Chondrocyte (in vitro differentiated cells): ENCODE data around the gene RAX2. TPM values are rescaled to one million over a fixed set of nuclear protein-coding genes. Genes with fewer than 3 reads are reported as not detected.

ENCODE experiments used
- DNase-seq: peaks from one replicate; pipeline ENCODE4 v3.0.0; 2021; ENCODE audit warnings: mixed read lengths, low spot score
- H3K27ac Mint-ChIP-seq: one replicate; pipeline ENCODE4 v1.8.0; 2021; ENCODE audit warnings: mild to moderate bottlenecking, moderate library complexity, mixed read lengths; ENCODE audit not compliant: unreplicated experiment
- H3K27me3 Mint-ChIP-seq: 2 replicates; pipeline ENCODE4 v1.8.0; 2021; ENCODE audit warnings: low read depth, mixed read lengths
- H3K36me3 Mint-ChIP-seq: 2 replicates; pipeline ENCODE4 v1.8.0; 2021; ENCODE audit warnings: low read depth, mixed read lengths
- H3K4me1 Mint-ChIP-seq: 2 replicates; pipeline ENCODE4 v1.8.0; 2021; ENCODE audit warnings: low read depth, mild to moderate bottlenecking, mixed read lengths
- H3K4me3 Mint-ChIP-seq: one replicate; pipeline ENCODE4 v1.8.0; 2021; ENCODE audit warnings: mild to moderate bottlenecking, moderate library complexity, mixed read lengths; ENCODE audit not compliant: unreplicated experiment
- H3K9me3 Mint-ChIP-seq: 2 replicates; pipeline ENCODE4 v1.8.0; 2021; ENCODE audit warnings: low read depth, mixed read lengths
- CTCF ChIP-seq: fragments of 200-600 bp; sonication (generic); IDR thresholded peaks from 2 replicates; pipeline ENCODE4 v1.5.0; 2021; ENCODE audit warnings: antibody characterized with exemption, mild to moderate bottlenecking, moderate library complexity
- total RNA-seq: library from RNA; stranded (reverse); gene quantifications from 3 replicates; pipeline ENCODE4 v1.2.1, GENCODE V29; 2021

RAX2 gene
- total RNA-seq, 1 donor from 2014 or later = not detected

DNA sequence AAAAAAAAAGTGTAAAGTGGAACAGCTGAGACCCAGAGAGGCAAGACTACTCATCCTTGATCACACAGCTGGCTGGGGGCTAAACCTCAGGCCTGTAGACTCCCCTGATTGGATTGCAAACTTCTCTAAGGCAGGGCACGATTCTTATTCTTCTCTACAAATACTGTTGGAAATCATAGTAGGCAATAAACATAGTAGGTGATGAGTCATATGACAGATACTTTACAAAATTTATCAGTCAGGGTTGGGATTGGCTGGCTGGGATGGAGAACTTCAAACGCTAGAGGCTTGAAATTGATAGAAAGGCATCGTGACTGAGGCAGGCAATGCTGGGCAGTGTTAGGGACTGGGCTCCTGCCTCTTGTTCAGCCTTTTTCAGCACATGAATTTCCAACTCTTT, 20.1 kb upstream of the RAX2 start:
- H3K9me3 Mint-ChIP-seq = peaks cover 17% of the 10 kb centered on the region
- no peaks in the 10 kb centered on the region for H3K4me1 Mint-ChIP-seq
- H3K27ac Mint-ChIP-seq = no peak overlapping the region
- peaks cover 27% of the 10 kb centered on the region for H3K27me3 Mint-ChIP-seq
- TF ChIP-seq CTCF = no peak
- DNase-seq = no peak
- peaks cover 11% of the 10 kb centered on the region for H3K36me3 Mint-ChIP-seq
- no peak overlapping the region for H3K4me3 Mint-ChIP-seq

GRCh38 chr19:3790941-3791340, 18.9 kb upstream of the RAX2 start:
- Mint-ChIP-seq H3K27ac (no peak overlapping the region), H3K9me3 (peaks cover 11% of the 10 kb centered on the region), H3K27me3 (peaks cover 22% of the 10 kb centered on the region), H3K36me3 (peaks cover 8% of the 10 kb centered on the region), H3K4me3 (no peak overlapping the region), H3K4me1 (no peaks in the 10 kb centered on the region)
- no peak for DNase-seq
- TF ChIP-seq CTCF = no peak

DNA sequence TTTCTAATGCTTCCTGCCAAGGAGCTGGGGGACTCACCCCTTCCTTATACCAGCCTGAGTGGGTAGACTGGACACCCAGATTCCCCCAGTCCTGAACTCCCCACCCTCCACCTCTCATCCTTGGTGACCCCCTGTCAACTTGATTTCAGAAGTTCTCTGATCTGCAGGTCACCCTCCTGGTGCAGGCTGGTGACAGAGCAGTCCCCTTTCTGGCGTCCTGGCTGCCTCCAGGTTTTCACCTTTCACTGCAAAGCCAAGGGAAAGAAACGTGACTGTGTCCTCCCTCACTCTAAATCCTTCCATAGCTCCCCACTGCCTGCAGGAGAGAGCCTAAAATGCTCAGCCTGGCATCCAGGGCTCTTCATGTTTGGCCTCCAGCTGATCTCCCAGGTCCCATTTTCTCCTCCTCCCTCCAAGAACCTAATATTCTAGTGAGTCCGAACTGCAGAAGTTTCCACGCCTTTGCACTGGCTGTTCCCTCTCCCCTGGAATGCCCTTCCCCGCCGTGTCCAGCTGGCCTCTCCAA, 18.2 kb upstream of the RAX2 start:
- Mint-ChIP-seq H3K4me3 (no peak overlapping the region), H3K27ac (no peak overlapping the region), H3K36me3 (peaks cover 8% of the 10 kb centered on the region), H3K9me3 (peaks cover 11% of the 10 kb centered on the region), H3K4me1 (no peaks in the 10 kb centered on the region), H3K27me3 (peaks cover 22% of the 10 kb centered on the region)
- DNase-seq = no peak
- no peak for TF ChIP-seq CTCF

GRCh38 chr19:3788996-3789778, 17.2 kb upstream of the RAX2 start:
- H3K36me3 Mint-ChIP-seq = peaks cover 8% of the 10 kb centered on the region
- H3K4me1 Mint-ChIP-seq = no peaks in the 10 kb centered on the region
- H3K27ac Mint-ChIP-seq = no peak overlapping the region
- H3K4me3 Mint-ChIP-seq = no peak overlapping the region
- TF ChIP-seq CTCF = no peak
- DNase-seq = no peak
- peaks cover 11% of the 10 kb centered on the region for H3K9me3 Mint-ChIP-seq
- peaks cover 31% of the 10 kb centered on the region for H3K27me3 Mint-ChIP-seq

DNA sequence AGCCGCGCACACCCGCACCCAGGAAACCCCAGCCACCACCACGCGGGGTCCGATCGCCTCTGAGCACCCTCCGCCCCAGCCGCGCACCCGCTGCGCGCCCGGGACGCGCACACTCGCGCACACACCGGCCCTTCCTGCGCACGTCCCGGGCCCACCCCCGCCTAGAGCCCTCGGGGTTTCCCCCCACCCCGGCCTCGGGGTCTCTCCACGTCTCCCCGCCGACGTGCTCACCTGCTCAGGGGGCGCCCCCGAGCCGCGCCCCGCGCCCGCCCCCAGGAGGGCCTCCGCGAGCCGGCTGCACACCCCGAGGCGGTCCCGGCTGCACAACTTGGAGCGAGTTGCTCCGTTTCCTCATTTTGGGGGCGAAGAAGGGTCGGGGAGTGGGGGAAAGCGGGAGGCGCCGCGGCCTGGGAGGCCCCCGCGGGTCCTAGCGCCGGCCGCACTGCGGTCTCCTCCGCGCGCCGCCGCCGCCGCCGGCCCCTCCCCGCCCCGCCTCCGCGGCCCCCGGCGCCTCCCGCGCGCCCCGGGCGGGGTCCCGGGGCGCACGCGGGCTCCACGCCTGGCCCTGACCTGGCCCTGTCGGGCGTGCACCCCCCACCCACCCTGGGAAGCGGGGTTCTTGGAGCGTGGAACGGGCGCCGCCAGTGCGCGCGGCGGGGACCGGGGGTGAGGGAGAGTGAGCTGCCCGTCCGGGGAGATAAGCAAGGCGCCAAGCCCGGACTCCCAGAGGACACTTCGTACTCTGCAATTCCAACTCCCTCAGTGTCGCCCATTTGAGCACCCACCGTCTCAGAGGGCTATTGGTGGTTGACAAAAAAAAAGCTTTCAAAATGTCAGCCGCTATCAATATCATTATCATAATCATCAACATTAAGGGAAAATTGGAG, 14.2 kb upstream of the RAX2 start, which contains the start of gene MATK:
Gene MATK, minus strand, starts transcription at position 444 of the 887 bp plus-strand sequence. CDS start 1,246 bp downstream, outside the sequence.
- H3K4me3 Mint-ChIP-seq = peak within 1 kb of the TSS; percentile 31
- no peak within 1 kb of the TSS for H3K27ac Mint-ChIP-seq
- H3K27me3 Mint-ChIP-seq = peaks cover 28% of the 10 kb centered on the region
- TF ChIP-seq CTCF = no peak
- peaks cover 15% of the 10 kb centered on the region for H3K36me3 Mint-ChIP-seq
- no peak for DNase-seq
- peaks cover 20% of the 10 kb centered on the region for H3K9me3 Mint-ChIP-seq
- no peaks in the 10 kb centered on the region for H3K4me1 Mint-ChIP-seq
